ENCODE results near the gene RAB3IL1. TPM values are rescaled to one million over a fixed set of nuclear protein-coding genes. Genes with fewer than 3 reads are reported as not detected.

The RAB3IL1 gene
- total RNA-seq, 4 donors from 2014 or later = 2.6 to 8.9 (median 5.4) TPM

GRCh38 chr11:61906522-61906909 lies 10.8 kb downstream of the RAB3IL1 start:
- Histone ChIP-seq H3K36me3 (peaks cover 38% of the 10 kb centered on the region), H3K4me3 (no peak overlapping the region), H3K4me1 (peaks cover 22% of the 10 kb centered on the region), H3K27ac (no peak overlapping the region), H3K27me3 (no peaks in the 10 kb centered on the region), H3K9me3 (no peaks in the 10 kb centered on the region)
- TF ChIP-seq POLR2AphosphoS5 (IDR thresholded peaks at IDR 0.05) (no peak), CTCF (IDR thresholded peaks at IDR 0.05) (no peak), EP300 (IDR thresholded peaks at IDR 0.05) (no peak), POLR2A (IDR thresholded peaks at IDR 0.05) (no peak)
- DNase-seq (ENCODE audit: low spot score in 2 of 2) = no peak
- 80% methylated on average over 7 of the region's 14 CpGs for WGBS

GRCh38 chr11:61905801-61906521 lies 11.4 kb downstream of the RAB3IL1 start:
- WGBS = 20% methylated on average over 1 of the region's 14 CpGs
- no peak for DNase-seq (ENCODE audit: low spot score in 2 of 2)
- no peak overlapping the region for H3K4me3 ChIP-seq
- H3K27ac ChIP-seq = no peak overlapping the region
- H3K4me1 ChIP-seq = peaks cover 18% of the 10 kb centered on the region
- peaks cover 43% of the 10 kb centered on the region for H3K36me3 ChIP-seq
- no peaks in the 10 kb centered on the region for H3K9me3 ChIP-seq
- TF ChIP-seq POLR2AphosphoS5 (IDR thresholded peaks at IDR 0.05) = no peak
- no peak for TF ChIP-seq CTCF (IDR thresholded peaks at IDR 0.05)
- TF ChIP-seq EP300 (IDR thresholded peaks at IDR 0.05) = no peak
- TF ChIP-seq POLR2A (IDR thresholded peaks at IDR 0.05) = no peak
- H3K27me3 ChIP-seq = no peaks in the 10 kb centered on the region

GRCh38 chr11:61905067-61905696 lies 12.2 kb downstream of the RAB3IL1 start:
- no peak overlapping the region for H3K27ac ChIP-seq
- peaks cover 13% of the 10 kb centered on the region for H3K4me1 ChIP-seq

GRCh38 chr11:61904539-61905048 lies 12.8 kb downstream of the RAB3IL1 start:
- Histone ChIP-seq H3K4me3 (no peak overlapping the region), H3K27ac (no peak overlapping the region)

More at GRCh38 chr11:61905067-61905696, 12.2 kb downstream of the RAB3IL1 start:
- Histone ChIP-seq H3K36me3 (peaks cover 48% of the 10 kb centered on the region), H3K4me3 (no peak overlapping the region), H3K9me3 (no peaks in the 10 kb centered on the region), H3K27me3 (no peaks in the 10 kb centered on the region)
- TF ChIP-seq EP300 (IDR thresholded peaks at IDR 0.05) (no peak), POLR2AphosphoS5 (IDR thresholded peaks at IDR 0.05) (no peak), CTCF (IDR thresholded peaks at IDR 0.05) (no peak), POLR2A (IDR thresholded peaks at IDR 0.05) (no peak)
- DNase-seq (ENCODE audit: low spot score in 2 of 2) = no peak
- WGBS = 94% methylated on average over 11 of the region's 13 CpGs

More at GRCh38 chr11:61904539-61905048, 12.8 kb downstream of the RAB3IL1 start:
- Histone ChIP-seq H3K27me3 (no peaks in the 10 kb centered on the region), H3K36me3 (peaks cover 49% of the 10 kb centered on the region), H3K9me3 (no peaks in the 10 kb centered on the region), H3K4me1 (peaks cover 13% of the 10 kb centered on the region)
- no peak for DNase-seq (ENCODE audit: low spot score in 2 of 2)
- 63% methylated on average over 18 of the region's 19 CpGs for WGBS
- TF ChIP-seq POLR2AphosphoS5 (IDR thresholded peaks at IDR 0.05) (no peak), EP300 (IDR thresholded peaks at IDR 0.05) (no peak), CTCF (IDR thresholded peaks at IDR 0.05) (no peak), POLR2A (IDR thresholded peaks at IDR 0.05) (no peak)
